Calu3 (cell line): ENCODE data around the gene ZNF232. TPM values are rescaled to one million over a fixed set of nuclear protein-coding genes. Genes with fewer than 3 reads are reported as not detected.
"Not testable (repeated sequence)": the region's sequence is repeated elsewhere in the genome, so short reads cannot be mapped to it uniquely, and the experiment has no call there.

Experiments used
- BruUV-seq: library from RNA; stranded (reverse); fragments of 400-500 nt; replicated peaks from 2 replicates; lab custom pipeline; 2021; lab: Mats Ljungman, UMichigan
- CTCF ChIA-PET: fragments of 300-600 bp; sonication (Branson Sonifier 250); formaldehyde crosslinking; loops from one replicate; lab custom pipeline; 2022; ENCODE audit warnings: antibody characterized with exemption; lab: Charles Lee
- DNase-seq: peaks from one replicate; pipeline ENCODE4 v3.0.0; 2022
- H3K27ac Mint-ChIP-seq: one replicate; pipeline ENCODE4 v1.8.0; 2022; ENCODE audit warnings: mixed read lengths; ENCODE audit not compliant: unreplicated experiment
- H3K27me3 Mint-ChIP-seq: one replicate; pipeline ENCODE4 v1.8.0; 2022; ENCODE audit warnings: mixed read lengths; ENCODE audit not compliant: unreplicated experiment
- H3K36me3 Mint-ChIP-seq: one replicate; pipeline ENCODE4 v1.8.0; 2022; ENCODE audit warnings: mild to moderate bottlenecking, moderate library complexity, mixed read lengths; ENCODE audit not compliant: insufficient read depth, unreplicated experiment
- H3K4me1 Mint-ChIP-seq: one replicate; pipeline ENCODE4 v1.8.0; 2022; ENCODE audit warnings: mild to moderate bottlenecking, low read depth, mixed read lengths; ENCODE audit not compliant: unreplicated experiment
- H3K4me3 Mint-ChIP-seq: one replicate; pipeline ENCODE4 v1.8.0; 2022; ENCODE audit warnings: mild to moderate bottlenecking, low read depth, moderate library complexity, mixed read lengths; ENCODE audit not compliant: unreplicated experiment
- H3K9me3 Mint-ChIP-seq: one replicate; pipeline ENCODE4 v1.8.0; 2022; ENCODE audit warnings: low read depth, mixed read lengths; ENCODE audit not compliant: unreplicated experiment
- intact Hi-C: fragments of 100-400 bp; cut with micrococcal nuclease; formaldehyde crosslinking; loops from one replicate; pipeline ENCODE4 v1.10.0; 2022; ENCODE audit not compliant: unreplicated experiment
- total RNA-seq: library from RNA; stranded (reverse); gene quantifications from 2 replicates; pipeline ENCODE4 v1.2.3, GENCODE V29; 2022
- TF ChIP-seq, protein P1 (sequence below): fragments of 200-600 bp; IDR thresholded peaks from one replicate; pipeline ENCODE4 v1.8.0; 2022; ENCODE audit warnings: antibody characterized with exemption; ENCODE audit not compliant: unreplicated experiment

The ZNF232 gene
- total RNA-seq, 1 experiment from 2014 or later: 8.4 TPM

DNA sequence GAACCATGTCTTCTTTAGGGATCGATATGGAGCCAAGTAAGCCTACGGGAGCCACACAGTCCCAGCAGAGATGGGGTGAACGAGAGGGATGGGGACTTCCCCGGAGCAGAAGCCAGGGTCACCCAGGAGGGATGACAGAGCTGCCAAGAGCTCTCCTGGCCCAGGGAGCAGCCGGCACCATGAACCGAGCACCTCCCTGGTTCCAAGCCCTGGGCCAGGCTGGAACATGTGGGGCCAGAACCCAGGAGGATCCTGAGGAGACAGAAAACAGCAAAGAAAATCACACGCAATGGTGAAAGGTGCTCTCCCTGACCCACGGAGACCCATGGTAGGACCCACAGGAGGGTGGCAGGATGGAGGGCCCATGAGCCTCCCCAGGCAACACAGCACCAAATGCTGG lies 22.3 kb upstream of the ZNF232 start:
- BruUV-seq, H3K4me3 Mint-ChIP-seq, H3K4me1 Mint-ChIP-seq, H3K9me3 Mint-ChIP-seq, CTCF ChIA-PET, intact Hi-C loops, DNase-seq, H3K27ac Mint-ChIP-seq, H3K36me3 Mint-ChIP-seq: not testable (repeated sequence)
- peaks cover 23% of the 10 kb centered on the region for H3K27me3 Mint-ChIP-seq

DNA sequence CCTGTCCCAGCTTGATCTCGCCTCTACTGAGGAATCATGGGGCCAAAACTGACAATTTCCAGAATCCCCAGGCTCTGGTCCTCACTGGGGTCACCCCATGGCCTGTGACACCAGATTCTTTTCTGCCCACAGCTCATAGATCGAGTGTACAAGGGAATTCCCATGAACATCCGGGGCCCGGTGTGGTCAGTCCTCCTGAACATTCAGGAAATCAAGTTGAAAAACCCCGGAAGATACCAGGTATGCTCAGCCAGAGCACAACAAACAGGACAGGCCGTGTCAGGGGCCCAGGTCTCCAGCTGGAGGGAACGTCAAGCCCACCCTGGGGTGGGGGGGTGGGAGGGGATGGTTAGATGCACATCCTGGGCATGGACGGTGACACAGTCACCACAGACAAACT lies 21.6 kb upstream of the ZNF232 start:
- Mint-ChIP-seq H3K27ac (no peak overlapping the region), H3K27me3 (peaks cover 23% of the 10 kb centered on the region), H3K4me1 (no peaks in the 10 kb centered on the region), H3K9me3 (no peaks in the 10 kb centered on the region), H3K36me3 (no peaks in the 10 kb centered on the region), H3K4me3 (no peak overlapping the region)
- intact Hi-C loops: no loop called here
- no TSS peak for BruUV-seq
- TF ChIP-seq, protein P1, sequence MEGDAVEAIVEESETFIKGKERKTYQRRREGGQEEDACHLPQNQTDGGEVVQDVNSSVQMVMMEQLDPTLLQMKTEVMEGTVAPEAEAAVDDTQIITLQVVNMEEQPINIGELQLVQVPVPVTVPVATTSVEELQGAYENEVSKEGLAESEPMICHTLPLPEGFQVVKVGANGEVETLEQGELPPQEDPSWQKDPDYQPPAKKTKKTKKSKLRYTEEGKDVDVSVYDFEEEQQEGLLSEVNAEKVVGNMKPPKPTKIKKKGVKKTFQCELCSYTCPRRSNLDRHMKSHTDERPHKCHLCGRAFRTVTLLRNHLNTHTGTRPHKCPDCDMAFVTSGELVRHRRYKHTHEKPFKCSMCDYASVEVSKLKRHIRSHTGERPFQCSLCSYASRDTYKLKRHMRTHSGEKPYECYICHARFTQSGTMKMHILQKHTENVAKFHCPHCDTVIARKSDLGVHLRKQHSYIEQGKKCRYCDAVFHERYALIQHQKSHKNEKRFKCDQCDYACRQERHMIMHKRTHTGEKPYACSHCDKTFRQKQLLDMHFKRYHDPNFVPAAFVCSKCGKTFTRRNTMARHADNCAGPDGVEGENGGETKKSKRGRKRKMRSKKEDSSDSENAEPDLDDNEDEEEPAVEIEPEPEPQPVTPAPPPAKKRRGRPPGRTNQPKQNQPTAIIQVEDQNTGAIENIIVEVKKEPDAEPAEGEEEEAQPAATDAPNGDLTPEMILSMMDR: no peak
- DNase-seq: no peak
- CTCF ChIA-PET: no interaction called here

DNA sequence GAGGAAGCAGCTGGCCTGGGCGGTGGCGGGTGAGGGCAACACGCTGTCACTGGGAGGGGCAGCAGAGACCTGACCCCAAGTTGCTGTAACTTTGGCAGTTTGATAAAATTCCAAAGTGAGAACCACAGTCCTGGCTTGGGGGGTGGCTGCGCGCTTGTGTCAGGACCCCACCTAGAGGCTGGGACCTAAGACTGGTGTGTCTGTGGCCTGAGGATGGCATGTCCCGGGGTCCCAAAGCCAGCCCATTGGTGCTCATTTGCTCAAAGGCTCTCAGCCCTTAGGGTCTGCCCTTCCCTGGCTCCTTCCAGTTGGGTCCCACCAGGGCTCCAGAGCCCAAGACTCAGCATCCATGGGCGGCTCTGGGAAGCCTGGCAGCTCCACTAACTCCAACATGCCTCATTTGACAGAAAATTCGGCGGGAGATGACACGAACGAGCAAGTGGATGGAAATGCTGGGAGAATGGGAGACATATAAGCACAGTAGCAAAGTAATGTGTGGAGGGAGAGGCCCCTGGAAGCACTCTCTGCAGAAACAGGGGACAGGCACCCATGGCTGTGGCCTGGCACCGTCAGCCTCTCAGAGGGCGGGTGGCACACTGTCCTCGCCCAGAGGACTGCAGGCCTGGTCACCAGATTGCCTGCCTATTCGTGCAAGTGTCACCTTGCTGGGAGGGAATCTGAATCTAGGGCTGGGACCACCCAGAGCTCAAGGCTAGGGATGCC lies 21.0 kb upstream of the ZNF232 start:
- DNase-seq, H3K9me3 Mint-ChIP-seq, H3K4me1 Mint-ChIP-seq, CTCF ChIA-PET, H3K4me3 Mint-ChIP-seq, intact Hi-C loops, H3K36me3 Mint-ChIP-seq, BruUV-seq, H3K27ac Mint-ChIP-seq: not testable (repeated sequence)
- peaks cover 25% of the 10 kb centered on the region for H3K27me3 Mint-ChIP-seq

DNA sequence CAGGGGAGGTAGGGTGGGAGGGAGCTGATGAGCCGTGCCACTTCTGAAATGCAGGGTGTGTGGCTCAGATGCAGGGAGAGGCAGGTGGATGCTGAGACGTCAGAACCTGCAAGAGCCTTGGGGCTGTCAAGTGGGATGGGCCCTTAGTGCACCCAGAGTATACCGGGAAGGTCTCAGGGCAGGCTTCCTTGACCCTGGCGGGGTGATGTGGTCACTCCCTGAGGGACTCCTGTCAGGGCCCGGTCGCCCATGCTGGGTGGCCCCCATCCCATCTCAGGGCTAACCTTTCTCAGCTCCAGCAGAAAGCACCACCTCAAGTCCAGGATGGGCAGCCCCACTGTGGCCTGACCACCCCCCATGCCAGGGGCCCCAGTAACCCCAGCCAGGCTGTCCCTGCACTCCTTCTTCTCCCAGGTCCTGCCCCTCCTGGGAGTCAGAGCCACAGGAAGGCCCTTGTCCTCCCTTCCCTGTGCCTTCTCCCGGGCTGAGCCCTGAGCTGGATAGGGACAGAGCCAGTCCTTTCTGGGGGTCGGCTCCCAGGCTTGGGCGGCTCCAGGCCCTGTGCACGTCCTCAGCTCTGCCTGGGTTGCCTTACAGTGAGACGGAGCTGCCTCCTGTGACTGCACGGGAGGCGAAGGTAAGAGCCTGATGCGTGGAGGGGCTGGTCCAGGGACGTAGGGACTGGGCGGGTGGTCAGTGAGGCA lies 20.3 kb upstream of the ZNF232 start:
- H3K4me3 Mint-ChIP-seq, DNase-seq, intact Hi-C loops, CTCF ChIA-PET, H3K27ac Mint-ChIP-seq, H3K9me3 Mint-ChIP-seq, H3K36me3 Mint-ChIP-seq, BruUV-seq, H3K4me1 Mint-ChIP-seq: not testable (repeated sequence)
- peaks cover 32% of the 10 kb centered on the region for H3K27me3 Mint-ChIP-seq

DNA sequence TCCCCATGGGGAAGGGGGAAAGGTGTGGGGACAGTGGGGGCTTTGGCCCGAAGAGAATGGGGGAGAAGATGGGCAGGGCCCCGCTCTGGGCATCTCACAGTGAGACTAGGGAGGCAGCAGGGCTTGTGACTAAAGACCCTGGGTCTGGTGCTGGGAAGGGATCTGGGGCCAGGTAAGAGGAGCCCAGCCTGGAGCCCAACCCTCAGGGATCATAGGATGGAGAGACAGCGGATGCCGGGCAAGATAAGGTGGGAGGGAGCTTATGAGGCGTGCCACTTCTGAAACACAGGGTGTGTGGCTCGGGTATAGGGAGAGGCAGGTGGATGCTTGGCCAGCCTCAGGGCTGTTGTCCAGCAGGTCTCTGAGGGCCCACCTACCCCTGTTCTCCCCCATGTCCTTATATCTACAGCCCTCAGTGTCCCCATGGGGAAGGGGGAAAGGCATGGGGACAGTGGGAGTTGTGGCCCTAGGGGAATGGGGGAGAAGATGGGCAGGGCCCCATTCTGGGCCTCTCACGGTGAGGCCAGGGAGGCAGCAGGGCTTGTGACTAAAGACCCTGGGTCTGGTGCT lies 19.6 kb upstream of the ZNF232 start:
- Mint-ChIP-seq H3K27me3 (peaks cover 37% of the 10 kb centered on the region), H3K36me3 (no peaks in the 10 kb centered on the region), H3K4me1 (no peaks in the 10 kb centered on the region), H3K4me3 (no peak overlapping the region), H3K9me3 (no peaks in the 10 kb centered on the region), H3K27ac (no peak overlapping the region)
- intact Hi-C loops: no loop called here
- DNase-seq: no peak
- BruUV-seq: no TSS peak
- TF ChIP-seq, protein P1: no peak
- CTCF ChIA-PET: no interaction called here

DNA sequence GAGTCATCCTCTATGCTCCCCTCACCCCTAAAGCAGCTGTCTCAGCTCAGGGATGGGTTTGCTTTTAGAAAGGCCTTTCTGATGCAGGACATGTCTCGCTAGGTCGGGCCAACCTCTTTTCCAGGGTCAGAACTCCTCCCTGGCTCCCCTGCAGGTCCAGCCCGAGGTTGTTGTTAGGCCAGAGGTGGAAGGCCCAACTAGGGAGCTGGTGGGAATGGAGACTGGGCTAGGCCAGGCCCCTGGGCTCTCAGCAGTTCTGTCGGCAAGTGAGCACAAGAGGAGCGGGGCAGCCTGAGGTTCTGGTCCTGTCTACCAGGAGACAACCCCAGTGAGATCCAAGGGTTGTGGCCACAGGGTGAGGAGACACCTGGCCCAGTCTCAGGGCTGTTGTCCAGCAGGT lies 19.0 kb upstream of the ZNF232 start:
- BruUV-seq, CTCF ChIA-PET, H3K4me1 Mint-ChIP-seq, H3K27ac Mint-ChIP-seq, DNase-seq, H3K4me3 Mint-ChIP-seq, H3K36me3 Mint-ChIP-seq, intact Hi-C loops, H3K9me3 Mint-ChIP-seq: not testable (repeated sequence)
- peaks cover 37% of the 10 kb centered on the region for H3K27me3 Mint-ChIP-seq

DNA sequence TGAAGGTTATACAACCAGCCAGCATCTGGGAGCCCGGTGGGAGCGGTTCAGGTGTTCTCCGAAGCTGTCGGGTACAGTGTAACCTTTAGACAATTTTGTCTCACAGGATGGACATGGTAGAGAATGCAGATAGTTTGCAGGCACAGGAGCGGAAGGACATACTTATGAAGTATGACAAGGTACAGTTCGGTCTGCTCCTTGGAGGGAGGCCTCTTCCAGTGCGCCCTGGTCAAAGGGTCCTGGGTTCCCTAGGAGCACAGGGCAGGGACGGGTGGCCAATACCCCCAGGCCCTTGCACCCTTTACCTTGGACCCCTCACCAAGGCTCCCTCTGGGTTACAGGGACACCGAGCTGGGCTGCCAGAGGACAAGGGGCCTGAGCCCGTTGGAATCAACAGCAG lies 18.6 kb upstream of the ZNF232 start:
- intact Hi-C loops, H3K36me3 Mint-ChIP-seq, H3K4me3 Mint-ChIP-seq, CTCF ChIA-PET, H3K27ac Mint-ChIP-seq, BruUV-seq, H3K9me3 Mint-ChIP-seq, DNase-seq, H3K4me1 Mint-ChIP-seq: not testable (repeated sequence)
- peaks cover 37% of the 10 kb centered on the region for H3K27me3 Mint-ChIP-seq

DNA sequence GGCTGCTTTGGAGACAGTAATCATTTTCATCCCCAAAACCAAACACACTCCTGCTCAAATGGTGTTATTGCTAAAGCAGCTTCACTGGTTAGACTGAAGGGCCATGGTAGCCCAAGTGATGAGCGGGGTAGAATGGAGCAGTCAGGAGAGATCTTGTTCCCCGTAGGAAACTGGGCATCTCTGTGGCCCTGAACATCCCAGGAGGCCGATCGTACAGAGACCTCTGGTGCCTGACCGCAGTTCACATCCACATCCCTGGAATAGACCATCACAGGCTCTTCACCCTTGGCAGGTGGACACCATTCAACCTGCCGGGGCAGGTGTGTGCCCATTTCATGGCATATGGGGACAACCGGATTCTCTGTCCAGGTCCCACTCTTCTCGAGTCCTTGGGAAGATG lies 18.1 kb upstream of the ZNF232 start:
- BruUV-seq, H3K9me3 Mint-ChIP-seq, intact Hi-C loops, DNase-seq, H3K36me3 Mint-ChIP-seq, H3K27ac Mint-ChIP-seq, CTCF ChIA-PET, H3K4me3 Mint-ChIP-seq, H3K4me1 Mint-ChIP-seq: not testable (repeated sequence)
- peaks cover 40% of the 10 kb centered on the region for H3K27me3 Mint-ChIP-seq
